ENCODE results near the gene PZP. TPM values are rescaled to one million over a fixed set of nuclear protein-coding genes. Genes with fewer than 3 reads are reported as not detected.

Gene PZP
- total and polyA plus RNA-seq, 2 of the 13 experiments (the other 11 are each of a cell fraction or from before 2014, with no cell fraction given): 0.07 to 0.89 TPM

DNA sequence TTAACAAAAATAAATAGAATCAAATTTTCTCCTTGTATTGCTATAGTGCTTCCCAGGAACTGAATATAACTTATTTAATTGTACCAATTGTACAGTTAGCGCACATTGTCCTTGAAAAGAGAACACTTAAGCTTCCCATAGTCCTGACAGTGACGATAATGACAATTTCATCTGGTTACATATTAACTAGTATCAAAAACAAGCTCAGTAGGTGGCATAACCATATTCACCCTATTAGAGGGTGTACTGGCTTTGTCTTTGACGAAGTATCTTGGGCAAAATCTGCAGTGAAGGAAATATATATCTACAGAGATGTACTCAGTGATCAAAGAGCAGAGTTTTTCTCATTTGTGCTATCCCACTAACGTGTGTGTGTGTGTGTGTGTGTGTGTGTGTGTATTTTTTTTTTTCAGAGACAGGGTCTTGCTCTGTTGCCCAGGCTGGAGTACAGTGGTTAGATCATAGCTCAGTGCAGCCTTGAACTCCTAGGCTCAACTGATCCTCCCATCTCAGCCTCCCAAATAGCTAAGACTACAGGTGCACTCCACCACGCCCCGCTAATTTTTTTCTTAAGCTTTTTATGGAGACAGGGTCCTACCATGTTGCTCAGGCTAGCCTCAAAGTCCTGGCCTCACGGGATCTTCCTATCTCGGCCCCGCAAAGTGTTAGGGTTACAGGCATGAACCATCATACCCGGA is 87.6 kb downstream of the PZP start:
- no peaks in the 10 kb centered on the region for H4K20me1 ChIP-seq (ENCODE audit: insufficient read depth, low read length)
- DNase-seq (ENCODE audit: low spot score) (no peak), ATAC-seq (no peak), FAIRE-seq (no peak)
- no peaks in the 10 kb centered on the region; a peak in 1 of 5 replicates for H3K27me3 ChIP-seq (ENCODE audit: control insufficient read depth in 1 of 2, insufficient read depth in 2 of 2, low read length in 2 of 2)
- no peaks in the 10 kb centered on the region for H3K36me3 ChIP-seq (replicated peaks in 1 of 2; ENCODE audit: control insufficient read depth in 1 of 2, insufficient read depth in 2 of 2, low read length in 2 of 2)
- H3K79me2 ChIP-seq (ENCODE audit: insufficient read depth, low read length): peaks cover 6% of the 10 kb centered on the region
- H3K4me1 ChIP-seq (ENCODE audit: insufficient read depth, low read length): peaks cover 90% of the 10 kb centered on the region
- 75% methylated on average over 10 of the region's 10 CpGs for WGBS (ENCODE audit: low lambda C conversion rate)
- POLR2A ChIA-PET: interaction anchor here (1.6 to 2.3 kb wide), 3 partner anchors 12 to 55 kb away, joined by 4 to 16 read pairs (median 10); no protein-coding TSS in a partner anchor
- no peaks in the 10 kb centered on the region for H3K9me3 ChIP-seq (ENCODE audit: low read length)
- H3K9ac ChIP-seq (ENCODE audit: insufficient read depth, low read depth, low read length): peak overlapping the region; percentile 58; the same call in 1 of the 2 replicates
- peak overlapping the region; percentile 85 for H3K27ac ChIP-seq (ENCODE audit: extremely low read length, insufficient read depth, low read length)
- intact Hi-C loops (cut with micrococcal nuclease; ENCODE audit: unreplicated experiment) (no loop called here), in situ Hi-C loops (cut with HindIII; ENCODE audit: extremely low pct_ligation_motif_present, low pct_unique_long_range_greater_than_20kb) (no loop called here)
- H3K4me3 ChIP-seq (replicated peaks in 1 of 3; ENCODE audit: insufficient read depth in 1 of 3, low read depth in 2 of 3, low read length in 3 of 3): no peak overlapping the region
- BruUV-seq (replicated peaks): no TSS peak
- H3K4me2 ChIP-seq (ENCODE audit: low read depth, low read length): no peak overlapping the region
- no peak overlapping the region for H2AFZ ChIP-seq (ENCODE audit: low read length)
- CTCF ChIA-PET (ENCODE audit: low intra/inter-chr PET ratio, low total read pairs): no interaction called here
- no peak for TF ChIP-seq TP53 (CRISPR knock-in tag; conservative IDR thresholded peaks at IDR 0.05)
- TF ChIP-seq ZNF350 (CRISPR knock-in tag; IDR thresholded peaks at IDR 0.05; ENCODE audit: borderline replicate concordance, low read depth): no peak
- TF ChIP-seq, protein P1, sequence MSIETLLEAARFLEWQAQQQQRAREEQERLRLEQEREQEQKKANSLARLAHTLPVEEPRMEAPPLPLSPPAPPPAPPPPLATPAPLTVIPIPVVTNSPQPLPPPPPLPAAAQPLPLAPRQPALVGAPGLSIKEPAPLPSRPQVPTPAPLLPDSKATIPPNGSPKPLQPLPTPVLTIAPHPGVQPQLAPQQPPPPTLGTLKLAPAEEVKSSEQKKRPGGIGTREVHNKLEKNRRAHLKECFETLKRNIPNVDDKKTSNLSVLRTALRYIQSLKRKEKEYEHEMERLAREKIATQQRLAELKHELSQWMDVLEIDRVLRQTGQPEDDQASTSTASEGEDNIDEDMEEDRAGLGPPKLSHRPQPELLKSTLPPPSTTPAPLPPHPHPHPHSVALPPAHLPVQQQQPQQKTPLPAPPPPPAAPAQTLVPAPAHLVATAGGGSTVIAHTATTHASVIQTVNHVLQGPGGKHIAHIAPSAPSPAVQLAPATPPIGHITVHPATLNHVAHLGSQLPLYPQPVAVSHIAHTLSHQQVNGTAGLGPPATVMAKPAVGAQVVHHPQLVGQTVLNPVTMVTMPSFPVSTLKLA (IDR thresholded peaks at IDR 0.05): no peak
- TF ChIP-seq ZNF362 (CRISPR knock-in tag; IDR thresholded peaks at IDR 0.05; ENCODE audit: borderline replicate concordance): no peak
- TF ChIP-seq HNRNPUL1 (IDR thresholded peaks at IDR 0.05; ENCODE audit: low read depth, low read length): 0 out of 2 replicates have a peak, but pooled peaks have one; percentile 25
- TF ChIP-seq ZNF276 (CRISPR knock-in tag; IDR thresholded peaks at IDR 0.05; ENCODE audit: low read depth): no peak
- TF ChIP-seq ZNF777 (CRISPR knock-in tag; IDR thresholded peaks at IDR 0.05): no peak
- TF ChIP-seq ZNF550 (CRISPR knock-in tag; IDR thresholded peaks at IDR 0.05; ENCODE audit: borderline replicate concordance): no peak
- no peak for TF ChIP-seq ATF7 (IDR thresholded peaks at IDR 0.05)
- TF ChIP-seq ATF7 (CRISPR knock-in tag; IDR thresholded peaks at IDR 0.05): no peak
- TF ChIP-seq, protein P2, sequence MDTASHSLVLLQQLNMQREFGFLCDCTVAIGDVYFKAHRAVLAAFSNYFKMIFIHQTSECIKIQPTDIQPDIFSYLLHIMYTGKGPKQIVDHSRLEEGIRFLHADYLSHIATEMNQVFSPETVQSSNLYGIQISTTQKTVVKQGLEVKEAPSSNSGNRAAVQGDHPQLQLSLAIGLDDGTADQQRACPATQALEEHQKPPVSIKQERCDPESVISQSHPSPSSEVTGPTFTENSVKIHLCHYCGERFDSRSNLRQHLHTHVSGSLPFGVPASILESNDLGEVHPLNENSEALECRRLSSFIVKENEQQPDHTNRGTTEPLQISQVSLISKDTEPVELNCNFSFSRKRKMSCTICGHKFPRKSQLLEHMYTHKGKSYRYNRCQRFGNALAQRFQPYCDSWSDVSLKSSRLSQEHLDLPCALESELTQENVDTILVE (CRISPR knock-in tag; IDR thresholded peaks at IDR 0.05): no peak
- no peak for TF ChIP-seq RFX1 (IDR thresholded peaks at IDR 0.05)
- no peak for TF ChIP-seq RARA (CRISPR knock-in tag; IDR thresholded peaks at IDR 0.05)
- no peak for TF ChIP-seq SIX4 (CRISPR knock-in tag; IDR thresholded peaks at IDR 0.05)
- no peak for TF ChIP-seq MAFF (IDR thresholded peaks at IDR 0.05; ENCODE audit: low read depth, low read length)
- 0 out of 2 replicates have a peak, but pooled peaks have one; percentile 32 for TF ChIP-seq ZNF749 (CRISPR knock-in tag; IDR thresholded peaks at IDR 0.05; ENCODE audit: borderline replicate concordance)
- TF ChIP-seq, protein P3, sequence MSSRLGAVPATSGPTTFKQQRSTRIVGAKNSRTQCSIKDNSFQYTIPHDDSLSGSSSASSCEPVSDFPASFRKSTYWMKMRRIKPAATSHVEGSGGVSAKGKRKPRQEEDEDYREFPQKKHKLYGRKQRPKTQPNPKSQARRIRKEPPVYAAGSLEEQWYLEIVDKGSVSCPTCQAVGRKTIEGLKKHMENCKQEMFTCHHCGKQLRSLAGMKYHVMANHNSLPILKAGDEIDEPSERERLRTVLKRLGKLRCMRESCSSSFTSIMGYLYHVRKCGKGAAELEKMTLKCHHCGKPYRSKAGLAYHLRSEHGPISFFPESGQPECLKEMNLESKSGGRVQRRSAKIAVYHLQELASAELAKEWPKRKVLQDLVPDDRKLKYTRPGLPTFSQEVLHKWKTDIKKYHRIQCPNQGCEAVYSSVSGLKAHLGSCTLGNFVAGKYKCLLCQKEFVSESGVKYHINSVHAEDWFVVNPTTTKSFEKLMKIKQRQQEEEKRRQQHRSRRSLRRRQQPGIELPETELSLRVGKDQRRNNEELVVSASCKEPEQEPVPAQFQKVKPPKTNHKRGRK (CRISPR knock-in tag; IDR thresholded peaks at IDR 0.05): no peak
- TF ChIP-seq ZNF121 (CRISPR knock-in tag; IDR thresholded peaks at IDR 0.05): peak; percentile 95
